NOMO-1 treated with dmso at 0.1 percent for 144 hours (cell line): Measurements from ENCODE around the gene CALY.
A peak's percentile ranks its signal among the peaks of the same experiment; 100 is the strongest.

Experiments used
- DNase-seq: peaks from one replicate; lab custom pipeline; 2025; ENCODE audit not compliant: unreplicated experiment; lab: John Stamatoyannopoulos, UW

The CALY gene

GRCh38 chr10:133292919-133293809 is 43.5 kb downstream of the CALY start:
- peak; percentile 16 for DNase-seq

- no peak for DNase-seq
Observed at GRCh38 chr10:133289761-133290160, 46.9 kb downstream of the CALY start.

- DNase-seq, result no peak
Observed at GRCh38 chr10:133287832-133288500, 48.7 kb downstream of the CALY start.

- no peak for DNase-seq
Observed at GRCh38 chr10:133286366-133286765, 50.3 kb downstream of the CALY start.

- DNase-seq, result no peak
Observed at GRCh38 chr10:133285217-133285616, 51.5 kb downstream of the CALY start.

GRCh38 chr10:133283931-133284330 is 52.8 kb downstream of the CALY start:
- no peak for DNase-seq

GRCh38 chr10:133282846-133283390 is 53.8 kb downstream of the CALY start:
- no peak for DNase-seq

GRCh38 chr10:133281628-133282372 is 54.9 kb downstream of the CALY start:
- DNase-seq, result no peak

GRCh38 chr10:133281084-133281483 is 55.6 kb downstream of the CALY start:
- no peak for DNase-seq

GRCh38 chr10:133280391-133281059 is 56.2 kb downstream of the CALY start:
- no peak for DNase-seq

GRCh38 chr10:133279326-133280226 is 57.1 kb downstream of the CALY start:
- peak; percentile 57 for DNase-seq

GRCh38 chr10:133278577-133279265 is 58.0 kb downstream of the CALY start:
- DNase-seq, result peak; percentile 92

- DNase-seq, result no peak
Observed at GRCh38 chr10:133277993-133278576, 58.6 kb downstream of the CALY start.

- DNase-seq, result no peak
Observed at GRCh38 chr10:133277277-133277992, 59.3 kb downstream of the CALY start.

- DNase-seq, result no peak
Observed at GRCh38 chr10:133276435-133277201, 60.1 kb downstream of the CALY start, which contains the start of gene ADAM8. Gene ADAM8, minus strand, starts transcription at chr10:133276868. Its CDS starts 51 bp downstream, at chr10:133276817.

- DNase-seq, result no peak
Observed at GRCh38 chr10:133276100-133276434, 60.6 kb downstream of the CALY start.

- DNase-seq, result no peak
Observed at GRCh38 chr10:133275684-133276092, 61.0 kb downstream of the CALY start.
